ENCODE data around the gene TBATA. TPM values are rescaled to one million over a fixed set of nuclear protein-coding genes. Genes with fewer than 3 reads are reported as not detected.
A peak's percentile ranks its signal among the peaks of the same experiment; 100 is the strongest.
"Not testable (repeated sequence)": the region's sequence is repeated elsewhere in the genome, so short reads cannot be mapped to it uniquely, and the experiment has no call there.

TBATA gene
- total RNA-seq, 1 donor from 2014 or later: not detected

- no peak overlapping the region for H3K4me3 ChIP-seq
- no peak overlapping the region for H3K27ac ChIP-seq
- no peaks in the 10 kb centered on the region for H3K36me3 ChIP-seq
- H3K27me3 ChIP-seq: no peaks in the 10 kb centered on the region
- no peaks in the 10 kb centered on the region for H3K9me3 ChIP-seq
- TF ChIP-seq, protein P1, sequence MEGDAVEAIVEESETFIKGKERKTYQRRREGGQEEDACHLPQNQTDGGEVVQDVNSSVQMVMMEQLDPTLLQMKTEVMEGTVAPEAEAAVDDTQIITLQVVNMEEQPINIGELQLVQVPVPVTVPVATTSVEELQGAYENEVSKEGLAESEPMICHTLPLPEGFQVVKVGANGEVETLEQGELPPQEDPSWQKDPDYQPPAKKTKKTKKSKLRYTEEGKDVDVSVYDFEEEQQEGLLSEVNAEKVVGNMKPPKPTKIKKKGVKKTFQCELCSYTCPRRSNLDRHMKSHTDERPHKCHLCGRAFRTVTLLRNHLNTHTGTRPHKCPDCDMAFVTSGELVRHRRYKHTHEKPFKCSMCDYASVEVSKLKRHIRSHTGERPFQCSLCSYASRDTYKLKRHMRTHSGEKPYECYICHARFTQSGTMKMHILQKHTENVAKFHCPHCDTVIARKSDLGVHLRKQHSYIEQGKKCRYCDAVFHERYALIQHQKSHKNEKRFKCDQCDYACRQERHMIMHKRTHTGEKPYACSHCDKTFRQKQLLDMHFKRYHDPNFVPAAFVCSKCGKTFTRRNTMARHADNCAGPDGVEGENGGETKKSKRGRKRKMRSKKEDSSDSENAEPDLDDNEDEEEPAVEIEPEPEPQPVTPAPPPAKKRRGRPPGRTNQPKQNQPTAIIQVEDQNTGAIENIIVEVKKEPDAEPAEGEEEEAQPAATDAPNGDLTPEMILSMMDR (IDR thresholded peaks at IDR 0.05): no peak
- DNase-seq (ENCODE audit: low spot score in 2 of 2): peak in 1 of 2 donors; percentile 52
- intact Hi-C loops (cut with DNase I): no loop called here
- no peaks in the 10 kb centered on the region for H3K4me1 ChIP-seq
Measured at GRCh38 chr10:70773965-70774809, 11.0 kb downstream of the TBATA start.

DNA sequence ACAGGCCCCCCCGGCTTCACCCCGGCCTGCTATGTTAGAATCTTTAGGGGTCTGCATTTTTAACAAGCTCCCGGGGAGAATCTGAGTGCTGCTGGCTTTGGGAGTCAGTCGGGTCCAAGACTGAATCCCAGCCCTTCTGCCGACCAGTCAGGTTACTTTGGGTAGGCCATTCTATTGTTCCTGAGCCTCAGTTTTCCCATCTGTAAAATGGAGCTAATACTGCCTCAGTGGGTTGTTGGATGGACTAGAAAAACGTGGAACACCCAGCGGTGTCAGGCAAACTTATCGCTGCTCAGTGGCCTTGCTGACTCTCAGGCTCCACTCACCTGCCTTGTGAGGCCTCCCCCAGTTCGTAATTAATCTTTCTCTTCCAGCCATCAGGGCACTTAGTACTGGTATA lies 11.7 kb downstream of the TBATA start:
- intact Hi-C loops (cut with DNase I): no loop called here
- H3K36me3 ChIP-seq: no peaks in the 10 kb centered on the region
- TF ChIP-seq, protein P1 (IDR thresholded peaks at IDR 0.05): no peak
- no peaks in the 10 kb centered on the region for H3K9me3 ChIP-seq
- peak in 1 of 2 donors; percentile 38 for DNase-seq (ENCODE audit: low spot score in 2 of 2)
- H3K4me1 ChIP-seq: no peaks in the 10 kb centered on the region
- no peak overlapping the region for H3K27ac ChIP-seq
- H3K27me3 ChIP-seq: no peaks in the 10 kb centered on the region
- H3K4me3 ChIP-seq: no peak overlapping the region

DNA sequence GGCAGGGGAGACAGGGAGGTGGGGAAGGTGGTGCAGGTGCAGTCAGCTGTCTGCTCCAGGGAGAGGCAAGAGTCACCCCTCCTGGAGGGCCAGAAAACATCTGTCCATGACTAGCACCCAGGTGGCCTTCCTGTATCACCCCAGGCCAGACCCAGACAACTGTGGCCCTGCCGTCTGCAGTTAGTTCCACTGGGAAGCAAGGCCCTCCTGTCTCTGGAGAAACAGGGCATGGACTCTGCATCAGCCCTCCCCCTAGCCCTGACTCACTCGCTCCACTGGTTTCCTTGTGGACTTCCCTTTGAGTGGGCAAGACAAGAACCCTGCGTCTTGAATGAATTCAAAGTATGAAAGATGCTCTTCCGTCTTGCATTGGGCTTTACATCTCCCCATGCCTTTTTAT lies 12.6 kb downstream of the TBATA start:
- intact Hi-C loops (cut with DNase I): no loop called here
- TF ChIP-seq, protein P1 (IDR thresholded peaks at IDR 0.05): no peak
- H3K27me3 ChIP-seq: no peaks in the 10 kb centered on the region

DNA sequence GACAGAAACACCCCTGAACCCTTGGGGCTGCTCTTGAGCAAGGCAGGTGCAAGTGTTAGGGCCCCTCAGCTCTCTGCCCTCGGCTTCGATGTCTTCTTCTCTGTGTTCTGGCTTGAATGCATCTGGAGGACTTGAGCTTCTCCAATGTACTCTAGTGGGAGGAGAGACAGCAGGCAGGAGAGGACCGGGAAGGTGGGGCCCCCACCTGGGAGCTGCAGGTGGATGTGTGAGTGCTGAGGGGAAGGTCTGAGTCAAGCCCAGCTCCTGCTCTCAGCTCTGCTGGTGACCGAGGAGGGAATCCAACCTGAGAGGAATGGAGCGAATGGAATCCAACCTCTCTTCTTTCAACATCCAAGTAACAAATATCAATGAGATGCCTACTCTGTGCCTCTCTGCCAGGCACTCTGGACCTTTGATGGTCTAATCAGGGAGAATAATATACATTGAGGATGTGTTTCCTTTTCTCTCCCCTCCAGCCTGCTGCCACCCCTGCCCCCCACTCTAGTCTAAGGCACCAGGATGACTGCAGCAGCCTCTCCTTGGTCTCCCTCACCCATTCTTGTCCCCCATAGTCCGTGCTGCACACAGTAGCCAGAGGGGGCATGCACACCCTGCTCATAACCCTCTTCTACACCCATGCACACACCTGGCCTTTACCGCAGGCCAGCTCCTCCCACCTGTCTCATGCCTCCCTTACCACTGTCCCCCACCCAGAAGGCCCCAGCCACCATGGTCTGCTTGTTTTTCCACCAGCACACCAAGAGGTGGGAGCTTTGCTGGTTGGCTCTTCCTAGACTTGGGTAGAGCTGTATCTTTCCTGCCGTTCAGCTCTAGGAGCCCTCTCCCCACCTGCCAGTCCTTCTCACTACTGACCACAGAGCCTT lies 13.6 kb downstream of the TBATA start:
- Histone ChIP-seq H3K4me3 (no peak overlapping the region), H3K27me3 (no peaks in the 10 kb centered on the region), H3K36me3 (no peaks in the 10 kb centered on the region), H3K27ac (no peak overlapping the region), H3K9me3 (no peaks in the 10 kb centered on the region), H3K4me1 (no peaks in the 10 kb centered on the region)
- intact Hi-C loops (cut with DNase I): no loop called here
- DNase-seq (ENCODE audit: low spot score in 2 of 2): peak in 1 of 2 donors; percentile 34
- TF ChIP-seq, protein P1 (IDR thresholded peaks at IDR 0.05): no peak

More for the DNA sequence above, 12.6 kb downstream of the TBATA start:
- Histone ChIP-seq H3K9me3 (no peaks in the 10 kb centered on the region), H3K4me1 (no peaks in the 10 kb centered on the region), H3K36me3 (no peaks in the 10 kb centered on the region), H3K27ac (no peak overlapping the region), H3K4me3 (no peak overlapping the region)
- DNase-seq (ENCODE audit: low spot score in 2 of 2): peak in 1 of 2 donors; percentile 56

DNA sequence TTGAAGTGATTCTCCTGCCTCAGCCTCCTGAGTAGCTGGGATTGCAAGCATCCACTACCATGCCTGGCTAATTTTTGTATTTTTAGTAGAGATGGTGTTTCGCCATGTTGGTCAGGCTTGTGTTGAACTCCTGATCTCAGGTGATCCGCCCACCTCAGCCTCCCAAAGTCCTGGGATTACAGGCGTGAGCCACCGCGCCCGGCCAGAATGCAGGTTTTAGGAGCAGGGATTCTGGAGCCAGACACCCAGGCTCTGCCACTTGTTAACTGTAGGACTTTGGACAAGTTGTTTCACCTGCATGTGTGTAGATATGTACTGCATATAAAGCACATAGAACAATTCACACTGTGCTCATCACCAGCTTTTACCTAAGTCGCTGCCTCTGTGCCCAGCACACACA lies 14.7 kb downstream of the TBATA start:
- intact Hi-C loops (cut with DNase I); H3K36me3 ChIP-seq; H3K27me3 ChIP-seq; H3K27ac ChIP-seq; H3K4me1 ChIP-seq; H3K4me3 ChIP-seq; H3K9me3 ChIP-seq: not testable (repeated sequence)
- DNase-seq (ENCODE audit: low spot score in 2 of 2): peak in 1 of 2 donors; percentile 24

DNA sequence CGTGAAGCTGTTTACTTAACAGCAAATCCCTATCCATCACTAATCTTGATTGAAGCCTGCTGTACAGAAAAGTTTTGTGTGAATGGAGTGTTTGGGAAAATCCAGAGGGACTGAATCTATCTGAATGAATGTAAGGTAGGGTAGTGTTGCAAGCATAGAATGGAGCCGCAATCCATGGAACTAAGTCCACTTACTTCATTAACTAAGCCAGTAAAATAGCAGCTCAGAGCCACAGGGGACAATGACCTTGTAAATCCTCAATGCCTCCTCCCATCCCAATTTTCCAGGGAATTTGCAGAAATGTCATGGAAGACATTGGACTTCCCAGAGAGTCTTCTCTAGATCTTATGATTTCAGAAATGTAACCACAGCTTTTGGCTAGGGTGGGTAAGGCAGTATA lies 15.2 kb downstream of the TBATA start:
- Histone ChIP-seq H3K9me3 (no peaks in the 10 kb centered on the region), H3K27ac (no peak overlapping the region), H3K4me1 (no peaks in the 10 kb centered on the region), H3K4me3 (no peak overlapping the region), H3K36me3 (no peaks in the 10 kb centered on the region), H3K27me3 (no peaks in the 10 kb centered on the region)
- intact Hi-C loops (cut with DNase I): no loop called here
- TF ChIP-seq, protein P1 (IDR thresholded peaks at IDR 0.05): no peak
- DNase-seq (ENCODE audit: low spot score in 2 of 2): no peak
